Measurements from ENCODE around the gene RGS12. TPM values are rescaled to one million over a fixed set of nuclear protein-coding genes. Genes with fewer than 3 reads are reported as not detected.

Gene RGS12
- total RNA-seq, 1 donor from 2014 or later = 67.5 TPM

- Mint-ChIP-seq H3K27ac (no peak overlapping the region), H3K9me3 (peaks cover 4% of the 10 kb centered on the region), H3K4me1 (ENCODE audit: unreplicated experiment) (no peaks in the 10 kb centered on the region), H3K36me3 (peaks cover 3% of the 10 kb centered on the region), H3K4me3 (no peak overlapping the region), H3K27me3 (no peaks in the 10 kb centered on the region)
- TF ChIP-seq, protein P1, sequence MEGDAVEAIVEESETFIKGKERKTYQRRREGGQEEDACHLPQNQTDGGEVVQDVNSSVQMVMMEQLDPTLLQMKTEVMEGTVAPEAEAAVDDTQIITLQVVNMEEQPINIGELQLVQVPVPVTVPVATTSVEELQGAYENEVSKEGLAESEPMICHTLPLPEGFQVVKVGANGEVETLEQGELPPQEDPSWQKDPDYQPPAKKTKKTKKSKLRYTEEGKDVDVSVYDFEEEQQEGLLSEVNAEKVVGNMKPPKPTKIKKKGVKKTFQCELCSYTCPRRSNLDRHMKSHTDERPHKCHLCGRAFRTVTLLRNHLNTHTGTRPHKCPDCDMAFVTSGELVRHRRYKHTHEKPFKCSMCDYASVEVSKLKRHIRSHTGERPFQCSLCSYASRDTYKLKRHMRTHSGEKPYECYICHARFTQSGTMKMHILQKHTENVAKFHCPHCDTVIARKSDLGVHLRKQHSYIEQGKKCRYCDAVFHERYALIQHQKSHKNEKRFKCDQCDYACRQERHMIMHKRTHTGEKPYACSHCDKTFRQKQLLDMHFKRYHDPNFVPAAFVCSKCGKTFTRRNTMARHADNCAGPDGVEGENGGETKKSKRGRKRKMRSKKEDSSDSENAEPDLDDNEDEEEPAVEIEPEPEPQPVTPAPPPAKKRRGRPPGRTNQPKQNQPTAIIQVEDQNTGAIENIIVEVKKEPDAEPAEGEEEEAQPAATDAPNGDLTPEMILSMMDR (conservative IDR thresholded peaks at IDR 0.05) = no peak
- no peak for DNase-seq (ENCODE audit: extremely low spot score, unreplicated experiment)
These were observed 9.3 kb upstream of the RGS12 start for GRCh38 chr4:3283483-3283882.

DNA sequence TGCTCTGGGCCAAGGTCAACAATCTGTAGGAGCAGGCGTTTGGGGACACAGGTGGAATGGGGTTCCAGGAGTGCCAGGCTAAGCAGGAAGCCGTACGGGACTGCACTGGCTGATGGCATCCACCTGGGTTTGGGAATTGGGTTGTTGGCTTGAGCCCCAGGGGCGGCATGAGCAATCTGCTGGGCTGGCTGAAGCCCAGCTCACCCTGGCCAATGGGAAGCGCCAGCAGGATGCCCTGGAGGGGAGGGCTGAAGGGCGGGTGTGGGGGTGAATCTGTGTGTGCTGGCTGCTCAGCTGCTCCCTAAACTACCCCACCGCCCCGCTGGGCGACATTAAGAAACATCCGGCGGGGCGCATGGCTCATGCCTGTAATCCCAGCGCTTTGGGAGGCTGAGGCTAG lies 8.9 kb upstream of the RGS12 start:
- Mint-ChIP-seq H3K4me3 (no peak overlapping the region), H3K4me1 (ENCODE audit: unreplicated experiment) (no peaks in the 10 kb centered on the region), H3K27me3 (no peaks in the 10 kb centered on the region), H3K9me3 (peaks cover 4% of the 10 kb centered on the region), H3K27ac (no peak overlapping the region), H3K36me3 (peaks cover 2% of the 10 kb centered on the region)
- TF ChIP-seq, protein P1 (conservative IDR thresholded peaks at IDR 0.05) = no peak
- DNase-seq (ENCODE audit: extremely low spot score, unreplicated experiment) = no peak

GRCh38 chr4:3284734-3285557 lies 7.9 kb upstream of the RGS12 start:
- Mint-ChIP-seq H3K9me3 (peaks cover 4% of the 10 kb centered on the region), H3K27ac (no peak overlapping the region), H3K36me3 (no peaks in the 10 kb centered on the region), H3K4me1 (ENCODE audit: unreplicated experiment) (peaks cover 4% of the 10 kb centered on the region), H3K4me3 (no peak overlapping the region), H3K27me3 (peaks cover 3% of the 10 kb centered on the region)
- DNase-seq (ENCODE audit: extremely low spot score, unreplicated experiment) = no peak
- TF ChIP-seq, protein P1 (conservative IDR thresholded peaks at IDR 0.05) = no peak

GRCh38 chr4:3285558-3286334 lies 7.1 kb upstream of the RGS12 start:
- peak; percentile 65 for DNase-seq (ENCODE audit: extremely low spot score, unreplicated experiment)
- Mint-ChIP-seq H3K36me3 (no peaks in the 10 kb centered on the region), H3K27ac (no peak overlapping the region), H3K4me1 (ENCODE audit: unreplicated experiment) (peaks cover 5% of the 10 kb centered on the region), H3K4me3 (no peak overlapping the region), H3K27me3 (peaks cover 3% of the 10 kb centered on the region), H3K9me3 (peaks cover 4% of the 10 kb centered on the region)
- TF ChIP-seq, protein P1 (conservative IDR thresholded peaks at IDR 0.05) = no peak

DNA sequence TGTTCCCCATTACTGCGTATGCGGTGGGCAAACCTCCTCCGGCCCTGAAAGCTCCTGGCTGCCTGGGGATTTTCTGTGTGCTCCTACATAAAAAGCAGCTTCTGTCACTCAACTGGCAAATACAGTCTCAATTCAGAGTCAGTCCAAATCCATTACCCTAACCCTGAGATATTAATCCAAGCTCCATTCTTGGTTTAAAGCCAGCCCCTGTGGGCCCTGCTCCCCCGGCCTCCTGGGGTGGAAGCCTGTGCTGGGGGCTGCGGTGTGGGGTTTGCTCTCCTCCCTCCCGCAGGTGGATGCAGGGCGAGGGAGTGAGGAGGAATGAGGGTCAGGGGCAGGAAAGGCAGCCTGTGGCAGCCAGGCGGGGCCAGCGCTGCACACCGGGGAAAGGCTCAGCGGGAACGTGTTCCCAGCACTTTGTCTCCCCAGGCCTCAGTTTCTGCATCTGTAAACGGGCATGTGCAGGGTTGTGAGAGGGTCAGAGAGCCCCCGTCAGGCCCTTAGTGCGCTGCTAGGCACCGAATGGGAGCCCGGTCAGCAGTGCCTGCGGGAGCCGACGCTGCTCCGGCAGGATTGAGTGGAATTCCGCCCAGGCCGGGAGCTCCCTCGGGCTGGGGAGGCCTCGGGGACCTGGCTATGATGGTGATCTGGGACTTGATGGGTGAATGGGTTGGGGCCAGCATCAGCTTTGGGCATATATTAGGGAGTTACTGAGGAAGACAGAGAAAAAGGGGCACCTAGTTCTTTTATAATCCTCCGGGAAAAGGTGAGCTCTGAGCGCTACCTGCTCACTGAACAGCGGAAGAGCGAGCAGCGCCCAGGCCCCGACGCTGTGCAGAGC lies 6.3 kb upstream of the RGS12 start:
- peaks cover 8% of the 10 kb centered on the region for H3K4me1 Mint-ChIP-seq (ENCODE audit: unreplicated experiment)
- peak; percentile 65 for DNase-seq (ENCODE audit: extremely low spot score, unreplicated experiment)
- no peaks in the 10 kb centered on the region for H3K36me3 Mint-ChIP-seq
- TF ChIP-seq, protein P1 (conservative IDR thresholded peaks at IDR 0.05) = no peak
- H3K27ac Mint-ChIP-seq = no peak overlapping the region
- no peak overlapping the region for H3K4me3 Mint-ChIP-seq
- peaks cover 5% of the 10 kb centered on the region for H3K27me3 Mint-ChIP-seq
- peaks cover 3% of the 10 kb centered on the region for H3K9me3 Mint-ChIP-seq

Data from type B pancreatic cell (in vitro differentiated cells).